HepG2 (cell line): ENCODE measurements around the gene NCOA5. TPM values are rescaled to one million over a fixed set of nuclear protein-coding genes. Genes with fewer than 3 reads are reported as not detected.

ENCODE experiments used
- AKAP8 ChIP-seq: sonication (generic); formaldehyde crosslinking; IDR thresholded peaks from 2 replicates; pipeline ENCODE4 v1.5.1; 2020; ENCODE audit warnings: mild to moderate bottlenecking, missing genetic modification reagents
- ESRRA ChIP-seq: sonication (generic); formaldehyde crosslinking; IDR thresholded peaks from 2 replicates; pipeline ENCODE4 v1.5.1; 2020; ENCODE audit warnings: mild to moderate bottlenecking, low read depth, missing genetic modification reagents
- HBP1 ChIP-seq: IDR thresholded peaks from 2 replicates; pipeline ENCODE4 v1.6.1; 2016; ENCODE audit warnings: low read depth, control low read depth
- IRF1 ChIP-seq: sonication (generic); formaldehyde crosslinking; IDR thresholded peaks from 2 replicates; pipeline ENCODE4 v1.4.0; 2020; ENCODE audit warnings: low read depth, mild to moderate bottlenecking, missing genetic modification reagents
- MAF1 ChIP-seq: sonication (generic); formaldehyde crosslinking; IDR thresholded peaks from 2 replicates; pipeline ENCODE4 v1.5.0; 2020; ENCODE audit warnings: missing genetic modification reagents, borderline replicate concordance
- MAFF ChIP-seq: IDR thresholded peaks from 2 replicates; pipeline ENCODE4 v1.6.1; 2011; ENCODE audit warnings: low read depth, low read length, improper control_type of control experiment
- MAFK ChIP-seq, 2 experiments: IDR thresholded peaks in 1 of 2; conservative IDR thresholded peaks in 1 of 2; 2 replicates each; pipeline ENCODE4 v1.6.1; 2011; ENCODE audit warnings: improper control_type of control experiment in 2 of 2, low read length in 2 of 2
- PHF20 ChIP-seq: sonication (generic); formaldehyde crosslinking; IDR thresholded peaks from 2 replicates; pipeline ENCODE4 v1.5.0; 2020; ENCODE audit warnings: mild to moderate bottlenecking, missing genetic modification reagents
- PRDM10 ChIP-seq: sonication (generic); formaldehyde crosslinking; IDR thresholded peaks from 2 replicates; pipeline ENCODE4 v1.4.0; 2020; ENCODE audit warnings: low read depth, missing genetic modification reagents
- RBAK ChIP-seq: sonication (generic); formaldehyde crosslinking; IDR thresholded peaks from 2 replicates; pipeline ENCODE4 v1.5.1; 2020; ENCODE audit warnings: mild to moderate bottlenecking, missing genetic modification reagents
- RXRA ChIP-seq: sonication (generic); formaldehyde crosslinking; IDR thresholded peaks from 2 replicates; pipeline ENCODE4 v1.5.1; 2020; ENCODE audit warnings: missing genetic modification reagents
- TFDP2 ChIP-seq: sonication (generic); formaldehyde crosslinking; IDR thresholded peaks from 2 replicates; pipeline ENCODE4 v1.4.0; 2020; ENCODE audit warnings: missing genetic modification reagents
- TGIF2 ChIP-seq: IDR thresholded peaks from 2 replicates; pipeline ENCODE4 v1.6.1; 2016; ENCODE audit warnings: control low read depth, missing compliant biosample characterization
- TOPORS ChIP-seq: sonication (generic); formaldehyde crosslinking; IDR thresholded peaks from 2 replicates; pipeline ENCODE4 v1.8.0; 2023; ENCODE audit warnings: mild to moderate bottlenecking, missing genetic modification reagents
- YY1 ChIP-seq: IDR thresholded peaks from 2 replicates; pipeline ENCODE4 v1.6.1; 2011; ENCODE audit warnings: low read length, low read depth, moderate library complexity, mild to moderate bottlenecking; ENCODE audit not compliant: insufficient read depth, insufficient replicate concordance
- ZBTB44 ChIP-seq: sonication (generic); formaldehyde crosslinking; IDR thresholded peaks from 2 replicates; pipeline ENCODE4 v1.4.0; 2020; ENCODE audit warnings: missing genetic modification reagents
- ZNF232 ChIP-seq: sonication (generic); formaldehyde crosslinking; IDR thresholded peaks from 2 replicates; pipeline ENCODE4 v1.4.0; 2020; ENCODE audit warnings: missing genetic modification reagents, borderline replicate concordance
- ZNF747 ChIP-seq: sonication (generic); formaldehyde crosslinking; IDR thresholded peaks from 2 replicates; pipeline ENCODE4 v1.8.1; 2023; ENCODE audit warnings: missing genetic modification reagents, mild to moderate bottlenecking, borderline replicate concordance
- ZNF841 ChIP-seq: sonication (generic); formaldehyde crosslinking; IDR thresholded peaks from 2 replicates; pipeline ENCODE4 v1.8.1; 2023; ENCODE audit warnings: missing genetic modification reagents, borderline replicate concordance
- ZSCAN29 ChIP-seq: sonication (generic); formaldehyde crosslinking; conservative IDR thresholded peaks from 2 replicates; pipeline ENCODE4 v1.4.0; 2020; ENCODE audit warnings: mild to moderate bottlenecking, missing genetic modification reagents
- polyA plus RNA-seq, 8 experiments: library from polyadenylated mRNA; depleted of rRNA in 3 of 8; stranded (reverse) in 7 of 8; unstranded in 1 of 8; fragments of >200 nt; fragmentation: Illumina TruSeq in 4 of 8; extraction: Trizol in 4 of 8; gene quantifications; 2 replicates each; pipeline versions ENCODE4 v1.2.1 to v1.2.3, GENCODE V29; 2011 to 2016; ENCODE audit warnings: low read depth in 4 of 8, missing spikeins in 1 of 8, mixed read lengths in 1 of 8; ENCODE audit not compliant: insufficient read depth in 1 of 8
- total RNA-seq, 5 experiments: library from RNA; depleted of rRNA; stranded (reverse); fragments of >200 nt; fragmentation: Illumina TruSeq; extraction: Trizol; gene quantifications; 2 replicates each; pipeline ENCODE4 v1.2.3, GENCODE V29; 2016; ENCODE audit warnings: low read depth in 1 of 5

The NCOA5 gene
- total and polyA plus RNA-seq, 2 of the 13 experiments (the other 11 are each of a cell fraction or from before 2014, with no cell fraction given): 16.5 to 28.4 TPM

GRCh38 chr20:46014517-46015396 is 75.0 kb downstream of the NCOA5 start (continued):
- TF ChIP-seq TFDP2 (CRISPR knock-in tag) (no peak), IRF1 (no peak), HBP1 (0 out of 2 replicates have a peak, but pooled peaks have one; percentile 28), ZBTB44 (CRISPR knock-in tag) (no peak), ZSCAN29 (CRISPR knock-in tag) (no peak; the same call in 1 of the 2 replicates), ZNF841 (CRISPR knock-in tag) (no peak), PRDM10 (CRISPR knock-in tag) (peak; percentile 60; the same call in 1 of the 2 replicates), MAFF (no peak), RXRA (CRISPR knock-in tag) (peak; percentile 77; the same call in 1 of the 2 replicates), ZNF747 (no peak), ZNF232 (CRISPR knock-in tag) (no peak), AKAP8 (CRISPR knock-in tag) (0 out of 2 replicates have a peak, but pooled peaks have one; percentile 13), YY1 (no peak), RBAK (CRISPR knock-in tag) (no peak), PHF20 (CRISPR knock-in tag) (no peak), ESRRA (CRISPR knock-in tag) (peak; percentile 95), MAFK (conservative IDR thresholded peaks at IDR 0.05 in 1 of 2, IDR thresholded peaks at IDR 0.05 in 1 of 2; ENCODE audit: low read length in 2 of 2) (no peak), TOPORS (CRISPR knock-in tag) (no peak), TGIF2 (peak; percentile 47; the same call in 1 of the 2 replicates), MAF1 (CRISPR knock-in tag) (no peak)
